A549 (cell line): ENCODE results near the gene SYPL1. TPM values are rescaled to one million over a fixed set of nuclear protein-coding genes. Genes with fewer than 3 reads are reported as not detected.

Experiments used
- ATAC-seq, 2 experiments: fragments of 200-7000 bp in 1 of 2; fragments of >200 bp in 1 of 2; cut with Nextera tagmentation in 1 of 2; cut with Tn5 transposase in 1 of 2; 3 replicates each; pipeline versions ENCODE4 v1.8.0 to v1.9.1; 2018 to 2020; ENCODE audit warnings: mild to moderate bottlenecking in 1 of 2, moderate library complexity in 1 of 2
- CTCF ChIA-PET: fragments of 300-600 bp; sonication (Branson Sonifier 250); formaldehyde crosslinking; extraction: SDS; loops from one replicate; lab custom pipeline; 2021; ENCODE audit warnings: antibody characterized with exemption, inconsistent platforms; lab: Yijun Ruan, JAX
- POLR2A ChIA-PET: fragments of 350-600 bp; formaldehyde crosslinking; extraction: SDS; loops from one replicate; lab custom pipeline; 2021; ENCODE audit warnings: antibody characterized with exemption, inconsistent platforms; lab: Yijun Ruan, JAX
- DNase-seq, 2 experiments: peaks; one replicate each; pipeline versions ENCODE4 v3.0.0 to v3.0.0-alpha.2; 2011 to 2016; ENCODE audit warnings: low read depth in 1 of 2, low spot score in 1 of 2
- FAIRE-seq: peaks from 2 replicates; lab custom pipeline; 2011; peaks lifted over from hg19 to GRCh38; lab: Jason Lieb, UNC
- H3K27ac ChIP-seq, 2 experiments: fragments of >200 bp; sonication (Bioruptor Twin); formaldehyde crosslinking; 3 replicates each; pipeline ENCODE4 v1.5.1; 2016 to 2017
- H3K4me1 ChIP-seq: fragments of >200 bp; sonication (Bioruptor Twin); formaldehyde crosslinking; 3 replicates; pipeline ENCODE4 v1.6.1; 2016
- H3K4me2 ChIP-seq: fragments of >200 bp; sonication (Bioruptor Twin); formaldehyde crosslinking; 3 replicates; pipeline ENCODE4 v1.6.1; 2016
- H3K4me3 ChIP-seq: fragments of >200 bp; sonication (Bioruptor Twin); formaldehyde crosslinking; 3 replicates; pipeline ENCODE4 v1.5.1; 2016
- H3K9me3 ChIP-seq: fragments of >200 bp; sonication (Bioruptor Twin); formaldehyde crosslinking; 3 replicates; pipeline ENCODE4 v1.6.1; 2016
- ATOH8 ChIP-seq: fragments of 250-450 bp; sonication (Bioruptor Pico); IDR thresholded peaks from 2 replicates; pipeline ENCODE4 v1.5.0; 2020; ENCODE audit warnings: low read depth, mild to moderate bottlenecking, moderate library complexity
- EHF ChIP-seq: fragments of 250-450 bp; sonication (Bioruptor Pico); IDR thresholded peaks from 2 replicates; pipeline ENCODE4 v1.5.0; 2020; ENCODE audit warnings: mild to moderate bottlenecking
- ELK1 ChIP-seq: fragments of 150-350 bp; IDR thresholded peaks from 2 replicates; pipeline ENCODE4 v1.6.1; 2014; ENCODE audit warnings: low read depth, mild to moderate bottlenecking, low read length
- EP300 ChIP-seq, 2 experiments: fragments of >200 bp; sonication (Bioruptor Twin); formaldehyde crosslinking; IDR thresholded peaks; 2 replicates in 1 of 2; 3 replicates in 1 of 2; pipeline ENCODE4 v1.6.1; 2016 to 2017
- FOSB ChIP-seq: fragments of 250-450 bp; sonication (Bioruptor Pico); IDR thresholded peaks from 2 replicates; pipeline ENCODE4 v1.5.0; 2020; ENCODE audit warnings: mild to moderate bottlenecking, moderate library complexity
- HDAC2 ChIP-seq: fragments of 200-600 bp; sonication (generic); IDR thresholded peaks from 2 replicates; pipeline ENCODE4 v1.6.1; 2016
- HEYL ChIP-seq: fragments of 250-450 bp; sonication (Bioruptor Pico); IDR thresholded peaks from 2 replicates; pipeline ENCODE4 v1.8.0; 2021; ENCODE audit warnings: mild to moderate bottlenecking, moderate library complexity
- HMGXB4 ChIP-seq: fragments of 250-450 bp; sonication (Bioruptor Pico); IDR thresholded peaks from 2 replicates; pipeline ENCODE4 v1.5.0; 2021; ENCODE audit warnings: mild to moderate bottlenecking, moderate library complexity, borderline replicate concordance
- HOXB13 ChIP-seq: fragments of 250-450 bp; sonication (Bioruptor Pico); IDR thresholded peaks from 2 replicates; pipeline ENCODE4 v1.5.0; 2020; ENCODE audit warnings: low read depth, mild to moderate bottlenecking, moderate library complexity
- HOXB5 ChIP-seq: fragments of 250-450 bp; sonication (Bioruptor Pico); IDR thresholded peaks from 2 replicates; pipeline ENCODE4 v1.5.0; 2020; ENCODE audit warnings: mild to moderate bottlenecking, moderate library complexity
- JUN ChIP-seq, 2 experiments: fragments of >200 bp; sonication (Bioruptor Twin); formaldehyde crosslinking; IDR thresholded peaks; 2 replicates in 1 of 2; 3 replicates in 1 of 2; pipeline ENCODE4 v1.6.1; 2016 to 2017
- MAX ChIP-seq: IDR thresholded peaks from 2 replicates; pipeline ENCODE4 v1.6.1; 2012
- MAZ ChIP-seq: fragments of 150-350 bp; IDR thresholded peaks from 2 replicates; pipeline ENCODE4 v1.6.1; 2014; ENCODE audit warnings: antibody characterized with exemption, low read depth, low read length, borderline replicate concordance
- NR3C1 ChIP-seq: fragments of >200 bp; sonication (Bioruptor Twin); formaldehyde crosslinking; IDR thresholded peaks from 3 replicates; pipeline ENCODE4 v1.6.1; 2017
- POLR2A ChIP-seq: IDR thresholded peaks from 2 replicates; pipeline ENCODE4 v1.6.1; 2012; ENCODE audit warnings: mild to moderate bottlenecking, low read length
- RAD21 ChIP-seq, 2 experiments: fragments of >200 bp in 1 of 2; sonication (Bioruptor Twin) in 1 of 2; formaldehyde crosslinking in 1 of 2; IDR thresholded peaks in 1 of 2; conservative IDR thresholded peaks in 1 of 2; 2 replicates in 1 of 2; 3 replicates in 1 of 2; pipeline ENCODE4 v1.6.1; 2012 to 2018; ENCODE audit warnings: inconsistent platforms in 1 of 2
- SMC3 ChIP-seq: fragments of >200 bp; sonication (Bioruptor Twin); formaldehyde crosslinking; IDR thresholded peaks from 3 replicates; pipeline ENCODE4 v1.6.1; 2018; ENCODE audit warnings: inconsistent platforms
- ZC3H11A ChIP-seq: fragments of 450-650 bp; IDR thresholded peaks from 2 replicates; pipeline ENCODE4 v1.6.1; 2014; ENCODE audit warnings: antibody characterized with exemption, mild to moderate bottlenecking
- ZSCAN20 ChIP-seq: fragments of 250-450 bp; sonication (Bioruptor Pico); IDR thresholded peaks from 2 replicates; pipeline ENCODE4 v1.8.0; 2022; ENCODE audit warnings: mild to moderate bottlenecking, moderate library complexity
- WGBS: methylation state at CpG from one replicate; pipeline ENCODE4 v1.1.6; 2017; ENCODE audit errors: missing lambda C conversion rate; 5-methylcytosine and 5-hydroxymethylcytosine counted together
- polyA plus RNA-seq, 4 experiments: library from polyadenylated mRNA; depleted of rRNA in 3 of 4; stranded (reverse); fragments of >200 nt; fragmentation: RNase III in 1 of 4; extraction: RNeasy Plus Mini Kit Qiagen cat#74134 plus additional on column Dnase treatment in 1 of 4; gene quantifications; 2 replicates in 3 of 4; 3 replicates in 1 of 4; pipeline ENCODE4 v1.2.3, GENCODE V29; 2011 to 2017

Gene SYPL1
- polyA plus RNA-seq, 2 of the 4 experiments (the other 2 are of a cell fraction): 102 to 131 TPM

GRCh38 chr7:106117786-106118544 lies 5.9 kb upstream of the SYPL1 start:
- DNase-seq: no peak
- no peak for ATAC-seq
- Histone ChIP-seq H3K4me3 (no peak overlapping the region), H3K27ac (no peak overlapping the region), H3K4me1 (peaks cover 1% of the 10 kb centered on the region; the same call in 2 of the 3 replicates), H3K9me3 (no peaks in the 10 kb centered on the region), H3K4me2 (no peak overlapping the region)
- 79% methylated on average over 9 of the region's 9 CpGs for WGBS
- ChIA-PET POLR2A (no interaction called here), CTCF (interaction anchor here (0.6 kb wide), 1 partner anchor 318 kb away, joined by 3 read pairs; no protein-coding TSS in a partner anchor)
- FAIRE-seq: no peak
- no peak for TF ChIP-seq ZC3H11A
- no peak for TF ChIP-seq HMGXB4 (CRISPR knock-in tag)
- no peak for TF ChIP-seq ZSCAN20 (CRISPR knock-in tag)
- TF ChIP-seq JUN (IDR thresholded peaks at IDR 0.05): no peak
- TF ChIP-seq POLR2A: no peak
- no peak for TF ChIP-seq HDAC2
- TF ChIP-seq HEYL (CRISPR knock-in tag): no peak
- no peak for TF ChIP-seq EP300 (IDR thresholded peaks at IDR 0.05)
- no peak for TF ChIP-seq ATOH8 (CRISPR knock-in tag)
- TF ChIP-seq SMC3: no peak
- TF ChIP-seq EHF (CRISPR knock-in tag): no peak
- no peak for TF ChIP-seq FOSB

- Histone ChIP-seq H3K4me1 (peaks cover 5% of the 10 kb centered on the region; the same call in 2 of the 3 replicates), H3K4me2 (no peak overlapping the region), H3K9me3 (no peaks in the 10 kb centered on the region), H3K27ac (no peak overlapping the region), H3K4me3 (no peak overlapping the region)
- no peak for TF ChIP-seq HOXB13 (CRISPR knock-in tag)
- no peak for TF ChIP-seq EP300 (IDR thresholded peaks at IDR 0.05)
- no peak for TF ChIP-seq RAD21 (conservative IDR thresholded peaks at IDR 0.05 in 1 of 2, IDR thresholded peaks at IDR 0.05 in 1 of 2)
- TF ChIP-seq HOXB5 (CRISPR knock-in tag): no peak
- TF ChIP-seq MAZ: no peak
- TF ChIP-seq ELK1: no peak
- TF ChIP-seq NR3C1: no peak
- no peak for TF ChIP-seq MAX
- CTCF ChIA-PET: interaction anchor here (0.9 to 1.5 kb wide), 2 partner anchors 23 to 59 kb away, joined by 3 to 4 read pairs; no protein-coding TSS in a partner anchor
- POLR2A ChIA-PET: no interaction called here
- no peak for DNase-seq
- WGBS: 66% methylated on average over 6 of the region's 6 CpGs
- FAIRE-seq: no peak
- ATAC-seq: no peak
Observed at GRCh38 chr7:106116161-106116704, 4.1 kb upstream of the SYPL1 start.
